Central memory CD8-positive, alpha-beta T cell (primary cell): ENCODE data around the gene NUDT14.

Source experiments
- ATAC-seq: fragments of 150-1000 bp; cut with Tn5 transposase; replicated peaks from 2 replicates; pipeline ENCODE4 v1.10.0; 2022; ENCODE audit warnings: mild to moderate bottlenecking, moderate FRiP score, moderate number of reproducible peaks; ENCODE audit not compliant: poor library complexity, severe bottlenecking; ENCODE audit errors: extremely low read depth
- DNase-seq, 2 donors: peaks; one replicate each; pipeline ENCODE4 v3.0.0; 2021; ENCODE audit warnings: low spot score in 2 of 2
- H3K27ac Mint-ChIP-seq: one replicate; pipeline ENCODE4 v1.8.0; 2022; ENCODE audit warnings: low read depth, mild to moderate bottlenecking, moderate library complexity, mixed read lengths
- H3K27me3 Mint-ChIP-seq: one replicate; pipeline ENCODE4 v1.8.0; 2022; ENCODE audit warnings: mixed read lengths
- H3K36me3 Mint-ChIP-seq: one replicate; pipeline ENCODE4 v1.8.0; 2022; ENCODE audit warnings: mild to moderate bottlenecking, moderate library complexity, mixed read lengths; ENCODE audit not compliant: insufficient read depth
- H3K4me1 Mint-ChIP-seq: one replicate; pipeline ENCODE4 v1.8.0; 2022; ENCODE audit warnings: mixed read lengths
- H3K4me3 Mint-ChIP-seq: one replicate; pipeline ENCODE4 v1.8.0; 2022; ENCODE audit warnings: mild to moderate bottlenecking, moderate library complexity, mixed read lengths
- H3K9me3 Mint-ChIP-seq: one replicate; pipeline ENCODE4 v1.8.0; 2022; ENCODE audit warnings: mixed read lengths

The NUDT14 gene

DNA sequence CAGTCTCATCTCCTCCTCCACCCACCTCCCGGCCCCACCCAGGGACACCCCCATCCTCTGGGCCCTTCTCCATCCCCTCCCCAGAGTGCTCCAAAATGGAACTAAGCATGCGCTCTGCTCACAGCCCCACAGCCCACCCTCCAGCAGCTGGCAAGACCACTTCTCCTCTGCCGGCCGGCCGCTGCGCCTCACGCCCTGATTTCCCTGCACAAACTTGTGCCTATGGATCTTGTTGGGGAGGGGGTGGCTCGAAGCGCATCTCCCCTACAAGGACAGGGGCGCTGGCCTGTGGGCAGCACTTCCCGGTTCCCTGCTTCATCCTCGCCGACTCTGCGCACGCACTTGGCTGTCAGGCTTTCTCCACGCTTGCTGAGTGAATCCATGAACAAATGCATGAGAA lies 19.5 kb upstream of the NUDT14 start:
- H3K4me1 Mint-ChIP-seq, result peaks cover 6% of the 10 kb centered on the region
- H3K36me3 Mint-ChIP-seq, result peaks cover 11% of the 10 kb centered on the region
- peaks cover 40% of the 10 kb centered on the region for H3K27me3 Mint-ChIP-seq
- no peak overlapping the region for H3K4me3 Mint-ChIP-seq
- H3K27ac Mint-ChIP-seq, result no peak overlapping the region
- no peaks in the 10 kb centered on the region for H3K9me3 Mint-ChIP-seq
- DNase-seq (no peak), ATAC-seq (no peak)

DNA sequence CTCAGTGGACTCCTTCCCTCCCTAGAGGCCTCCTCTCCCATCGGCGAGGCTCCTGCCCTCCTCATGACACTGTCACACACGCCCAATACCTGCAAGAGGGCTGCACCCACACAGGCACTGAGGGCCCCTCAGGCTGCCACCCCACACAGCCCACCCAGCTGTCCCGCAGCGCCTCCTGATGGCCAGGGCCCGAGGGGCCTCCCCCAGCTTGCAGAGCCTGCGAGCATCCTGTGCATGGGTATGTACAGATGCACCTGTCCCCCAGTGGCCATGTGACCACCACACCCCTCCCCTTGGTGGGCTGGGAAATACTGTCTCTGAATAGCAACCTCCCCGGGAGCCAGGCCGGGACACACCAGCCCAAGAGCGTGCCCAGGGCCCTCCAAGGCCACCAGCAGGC lies 19.0 kb upstream of the NUDT14 start:
- no peaks in the 10 kb centered on the region for H3K9me3 Mint-ChIP-seq
- DNase-seq (no peak), ATAC-seq (no peak)
- no peak overlapping the region for H3K4me3 Mint-ChIP-seq
- H3K4me1 Mint-ChIP-seq, result peaks cover 6% of the 10 kb centered on the region
- peaks cover 11% of the 10 kb centered on the region for H3K36me3 Mint-ChIP-seq
- peak overlapping the region; percentile 13 for H3K27ac Mint-ChIP-seq
- peaks cover 44% of the 10 kb centered on the region for H3K27me3 Mint-ChIP-seq

GRCh38 chr14:105199093-105199492 lies 18.0 kb upstream of the NUDT14 start:
- Mint-ChIP-seq H3K9me3 (no peaks in the 10 kb centered on the region), H3K4me3 (no peak overlapping the region), H3K36me3 (peaks cover 8% of the 10 kb centered on the region), H3K27me3 (peaks cover 54% of the 10 kb centered on the region), H3K4me1 (peaks cover 13% of the 10 kb centered on the region), H3K27ac (peak overlapping the region; percentile 62)
- DNase-seq (no peak), ATAC-seq (no peak)

GRCh38 chr14:105198588-105198987 lies 17.5 kb upstream of the NUDT14 start:
- DNase-seq (no peak), ATAC-seq (no peak)
- peaks cover 8% of the 10 kb centered on the region for H3K36me3 Mint-ChIP-seq
- H3K4me3 Mint-ChIP-seq, result no peak overlapping the region
- peak overlapping the region; percentile 62 for H3K27ac Mint-ChIP-seq
- peaks cover 59% of the 10 kb centered on the region for H3K27me3 Mint-ChIP-seq
- peaks cover 18% of the 10 kb centered on the region for H3K4me1 Mint-ChIP-seq
- no peaks in the 10 kb centered on the region for H3K9me3 Mint-ChIP-seq

- H3K27me3 Mint-ChIP-seq, result peaks cover 60% of the 10 kb centered on the region
- H3K36me3 Mint-ChIP-seq, result peaks cover 6% of the 10 kb centered on the region
- H3K27ac Mint-ChIP-seq, result no peak overlapping the region
- ATAC-seq, result no peak
- no peak for DNase-seq
- H3K4me3 Mint-ChIP-seq, result no peak overlapping the region
- no peaks in the 10 kb centered on the region for H3K9me3 Mint-ChIP-seq
- peaks cover 19% of the 10 kb centered on the region for H3K4me1 Mint-ChIP-seq
These were observed 16.1 kb upstream of the NUDT14 start for GRCh38 chr14:105197211-105197641.

GRCh38 chr14:105196265-105196960 lies 15.3 kb upstream of the NUDT14 start:
- no peak for ATAC-seq

GRCh38 chr14:105195522-105196264 lies 14.6 kb upstream of the NUDT14 start:
- Mint-ChIP-seq H3K9me3 (no peaks in the 10 kb centered on the region), H3K4me1 (peaks cover 19% of the 10 kb centered on the region), H3K36me3 (peaks cover 4% of the 10 kb centered on the region), H3K27ac (no peak overlapping the region), H3K4me3 (peak overlapping the region; percentile 50), H3K27me3 (peaks cover 56% of the 10 kb centered on the region)
- ATAC-seq, result no peak
- no peak for DNase-seq

More at GRCh38 chr14:105196265-105196960, 15.3 kb upstream of the NUDT14 start:
- DNase-seq, result no peak
- peaks cover 60% of the 10 kb centered on the region for H3K27me3 Mint-ChIP-seq
- H3K4me3 Mint-ChIP-seq, result peak overlapping the region; percentile 50
- peaks cover 19% of the 10 kb centered on the region for H3K4me1 Mint-ChIP-seq
- no peaks in the 10 kb centered on the region for H3K9me3 Mint-ChIP-seq
- H3K27ac Mint-ChIP-seq, result no peak overlapping the region
- H3K36me3 Mint-ChIP-seq, result peaks cover 4% of the 10 kb centered on the region

DNA sequence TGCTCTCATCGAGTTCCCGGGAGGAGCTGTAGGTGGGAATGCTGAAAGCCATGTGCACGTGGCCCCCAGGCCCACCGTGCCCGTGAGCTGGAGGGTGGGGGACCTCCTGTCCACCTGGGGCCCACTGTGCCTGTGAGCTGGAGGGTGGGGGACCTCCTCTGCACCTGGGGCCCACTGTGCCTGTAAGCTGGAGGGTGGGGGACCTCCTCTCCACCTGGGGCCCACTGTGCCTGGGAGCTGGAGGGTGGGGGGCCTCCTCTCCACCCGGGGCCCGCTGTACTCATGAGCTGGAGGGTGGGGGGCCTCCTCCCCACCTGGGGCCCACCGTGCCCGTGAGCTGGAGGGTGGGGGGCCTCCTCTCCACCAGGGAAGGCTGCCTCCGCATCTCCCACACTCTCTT lies 13.9 kb upstream of the NUDT14 start:
- no peak overlapping the region for H3K4me3 Mint-ChIP-seq
- peaks cover 4% of the 10 kb centered on the region for H3K36me3 Mint-ChIP-seq
- H3K4me1 Mint-ChIP-seq, result peaks cover 19% of the 10 kb centered on the region
- DNase-seq (no peak), ATAC-seq (no peak)
- H3K27me3 Mint-ChIP-seq, result peaks cover 50% of the 10 kb centered on the region
- no peaks in the 10 kb centered on the region for H3K9me3 Mint-ChIP-seq
- no peak overlapping the region for H3K27ac Mint-ChIP-seq

DNA sequence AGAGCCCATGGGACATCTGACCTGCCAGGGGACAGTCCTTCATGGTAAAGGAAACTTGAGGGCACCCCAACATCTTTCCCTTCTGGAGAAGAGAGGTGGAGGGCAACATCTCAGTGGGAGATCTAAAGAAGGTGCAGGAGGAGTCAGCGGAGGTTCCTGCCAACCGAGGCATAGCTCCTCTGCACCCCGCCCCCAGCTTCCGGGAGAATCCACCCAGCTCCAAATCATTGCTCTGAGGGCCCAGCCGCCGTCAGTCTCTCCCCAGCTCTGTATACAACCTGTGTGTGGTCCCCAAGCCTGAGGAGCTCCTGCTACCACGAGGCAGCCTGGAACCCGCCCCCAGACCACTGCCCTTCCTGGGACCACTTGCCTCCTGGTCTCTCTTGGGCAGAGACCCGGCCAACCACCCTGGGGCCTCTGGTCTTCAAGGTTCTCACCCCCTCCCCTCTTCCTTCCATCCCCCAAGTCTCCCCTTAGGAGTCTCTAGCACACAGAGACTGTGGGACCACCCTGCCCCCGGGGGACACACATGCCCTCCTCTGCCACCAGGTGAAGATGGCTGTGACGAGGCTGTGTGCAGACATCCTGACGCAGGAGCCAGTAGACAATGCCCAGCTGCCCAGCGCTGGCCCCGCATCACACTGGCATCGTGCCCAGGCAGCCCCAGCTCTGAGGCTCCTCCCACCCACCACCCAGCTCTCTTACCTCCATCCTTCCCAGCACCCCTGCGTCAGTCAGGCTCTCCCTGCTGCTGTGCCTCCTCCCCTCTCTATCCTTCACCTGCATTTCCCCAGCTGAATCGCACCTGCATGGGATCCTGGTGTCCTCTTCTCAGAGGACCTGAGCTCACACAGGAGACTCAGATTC lies 13.0 kb upstream of the NUDT14 start:
- Mint-ChIP-seq H3K4me3 (peak overlapping the region; percentile 39), H3K27ac (no peak overlapping the region)
- no peak for DNase-seq

DNA sequence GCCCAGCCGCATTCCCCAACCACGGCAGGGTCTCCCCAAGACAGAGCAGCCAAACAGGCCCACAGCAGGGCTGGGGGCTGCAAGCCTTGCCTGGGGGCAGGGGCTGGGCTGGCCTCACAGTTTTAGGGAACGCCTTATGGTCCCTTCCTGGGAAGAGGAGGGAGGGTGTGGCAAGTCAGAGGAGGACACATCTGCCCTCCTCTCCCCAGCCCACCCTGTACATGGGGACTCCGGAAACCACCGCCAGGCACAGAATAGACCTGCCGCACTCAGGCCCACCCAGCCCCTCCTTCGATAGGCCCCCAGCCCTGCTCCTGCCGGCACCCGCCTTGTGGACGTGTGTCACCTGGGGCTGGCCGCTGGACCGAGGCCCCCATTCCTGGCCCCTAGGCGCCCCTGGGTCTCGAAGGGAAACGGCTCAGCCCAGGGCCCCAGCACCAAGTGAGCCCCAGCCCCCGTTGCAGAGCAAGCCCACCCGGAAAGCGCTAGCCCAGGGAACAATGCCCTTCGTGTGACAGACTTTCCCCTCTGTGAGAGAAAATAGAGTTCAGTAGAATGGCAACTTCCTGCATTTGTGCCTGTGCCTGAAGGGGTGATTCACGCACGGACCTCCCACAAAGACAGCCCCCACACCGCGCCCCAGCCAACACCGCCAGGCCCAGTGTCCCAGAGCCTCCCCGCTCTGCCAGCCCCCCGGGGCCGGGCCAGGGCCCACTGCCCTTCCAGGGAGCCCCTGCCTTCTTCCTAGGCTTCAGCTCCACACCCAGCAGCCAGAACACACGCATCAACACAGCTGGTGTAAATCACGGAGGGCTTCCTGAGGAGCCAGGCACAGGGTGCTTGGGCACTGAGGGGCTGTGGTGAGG lies 12.0 kb upstream of the NUDT14 start:
- no peak overlapping the region for H3K4me3 Mint-ChIP-seq
- peaks cover 2% of the 10 kb centered on the region for H3K36me3 Mint-ChIP-seq
- H3K4me1 Mint-ChIP-seq, result peaks cover 15% of the 10 kb centered on the region
- no peak for ATAC-seq
- no peak for DNase-seq
- H3K27ac Mint-ChIP-seq, result no peak overlapping the region
- H3K9me3 Mint-ChIP-seq, result no peaks in the 10 kb centered on the region
- peaks cover 30% of the 10 kb centered on the region for H3K27me3 Mint-ChIP-seq

More for the DNA sequence above, 13.0 kb upstream of the NUDT14 start:
- Mint-ChIP-seq H3K4me1 (peaks cover 13% of the 10 kb centered on the region), H3K9me3 (no peaks in the 10 kb centered on the region), H3K36me3 (peaks cover 2% of the 10 kb centered on the region), H3K27me3 (peaks cover 41% of the 10 kb centered on the region)
- ATAC-seq, result no peak

DNA sequence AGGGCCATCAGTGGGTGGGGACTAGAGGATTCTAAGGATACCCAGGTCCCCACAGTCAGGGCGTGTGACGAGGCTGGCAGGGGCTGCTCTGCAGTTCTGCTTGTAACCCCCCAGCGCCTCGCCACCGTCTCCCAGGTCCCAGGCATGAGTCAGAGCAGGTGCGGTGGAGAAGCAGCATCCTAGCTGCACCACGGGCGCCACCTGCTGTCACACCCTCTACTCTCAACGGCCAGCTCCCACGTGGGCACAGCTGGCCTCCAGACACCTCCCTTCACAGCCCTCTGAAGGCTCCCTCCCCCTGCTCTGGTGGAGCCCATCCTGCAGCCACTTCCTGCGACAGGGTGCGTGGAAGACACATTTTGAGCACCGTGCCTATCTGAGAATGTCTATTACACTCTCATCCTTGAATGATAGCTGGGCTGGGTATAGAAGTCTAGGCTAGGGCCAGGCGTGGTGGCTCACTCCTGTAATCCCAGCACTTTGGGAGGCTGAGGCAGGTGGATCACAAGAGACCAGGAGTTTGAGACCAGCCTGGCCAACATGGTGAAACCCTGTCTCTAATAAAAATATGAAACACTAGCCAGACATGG lies 6.9 kb upstream of the NUDT14 start:
- DNase-seq (no peak), ATAC-seq (no peak)
- peaks cover 12% of the 10 kb centered on the region for H3K27me3 Mint-ChIP-seq
- H3K4me1 Mint-ChIP-seq, result peaks cover 5% of the 10 kb centered on the region
- peaks cover 7% of the 10 kb centered on the region for H3K36me3 Mint-ChIP-seq
- no peak overlapping the region for H3K4me3 Mint-ChIP-seq
- H3K9me3 Mint-ChIP-seq, result no peaks in the 10 kb centered on the region
- H3K27ac Mint-ChIP-seq, result no peak overlapping the region
